Midbrain (tissue), 1 donor: Measurements from ENCODE around the gene DBF4.
A peak's percentile ranks its signal among the peaks of the same experiment; 100 is the strongest.
"Not testable (repeated sequence)": the region's sequence is repeated elsewhere in the genome, so short reads cannot be mapped to it uniquely, and the experiment has no call there.

ENCODE experiments used
- DNase-seq: peaks from one replicate; lab custom pipeline; 2025; lab: John Stamatoyannopoulos, UW

The DBF4 gene

GRCh38 chr7:87882151-87882937 is 6.1 kb downstream of the DBF4 start:
- DNase-seq = no peak

DNA sequence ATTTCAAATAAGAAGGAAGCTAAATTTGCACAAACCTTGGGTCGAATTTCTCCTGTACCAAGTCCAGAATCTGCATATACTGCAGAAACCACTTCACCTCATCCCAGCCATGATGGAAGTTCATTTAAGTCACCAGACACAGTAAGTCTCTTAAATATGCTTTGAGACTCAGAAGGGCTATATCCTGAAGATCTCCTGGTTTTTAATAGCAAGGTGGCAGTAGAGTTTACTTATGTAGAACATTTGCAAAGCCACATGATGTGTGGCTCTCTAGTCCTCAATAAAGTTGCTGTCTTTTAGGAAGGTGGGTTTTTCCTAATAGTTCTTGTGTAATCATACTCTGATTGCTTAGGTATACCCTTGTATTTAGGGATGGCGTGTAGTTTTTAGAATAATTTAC is 8.7 kb downstream of the DBF4 start:
- no peak for DNase-seq

DNA sequence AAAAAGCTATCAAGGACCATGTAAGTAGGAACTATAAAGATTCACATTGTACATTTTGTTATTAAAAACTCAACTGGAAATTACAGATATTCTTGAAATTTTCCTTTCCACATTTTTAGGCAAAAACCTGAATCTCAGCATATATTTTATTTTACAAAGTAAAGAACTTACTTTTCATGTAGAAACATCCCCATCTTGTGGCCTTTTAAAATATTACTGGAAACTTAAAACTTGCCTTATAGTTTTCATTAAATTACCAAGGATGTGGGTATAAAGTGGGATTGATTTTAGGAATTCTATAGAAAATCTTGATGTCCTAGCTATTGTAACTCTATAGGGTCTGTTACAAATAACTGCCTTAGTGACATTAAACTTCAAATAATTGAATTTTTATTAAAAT is 10.6 kb downstream of the DBF4 start:
- peak; percentile 14 for DNase-seq

- DNase-seq = no peak
Observed at GRCh38 chr7:87895363-87895762, 19.1 kb downstream of the DBF4 start.

- no peak for DNase-seq
Observed at GRCh38 chr7:87899255-87899654, 23.0 kb downstream of the DBF4 start.

DNA sequence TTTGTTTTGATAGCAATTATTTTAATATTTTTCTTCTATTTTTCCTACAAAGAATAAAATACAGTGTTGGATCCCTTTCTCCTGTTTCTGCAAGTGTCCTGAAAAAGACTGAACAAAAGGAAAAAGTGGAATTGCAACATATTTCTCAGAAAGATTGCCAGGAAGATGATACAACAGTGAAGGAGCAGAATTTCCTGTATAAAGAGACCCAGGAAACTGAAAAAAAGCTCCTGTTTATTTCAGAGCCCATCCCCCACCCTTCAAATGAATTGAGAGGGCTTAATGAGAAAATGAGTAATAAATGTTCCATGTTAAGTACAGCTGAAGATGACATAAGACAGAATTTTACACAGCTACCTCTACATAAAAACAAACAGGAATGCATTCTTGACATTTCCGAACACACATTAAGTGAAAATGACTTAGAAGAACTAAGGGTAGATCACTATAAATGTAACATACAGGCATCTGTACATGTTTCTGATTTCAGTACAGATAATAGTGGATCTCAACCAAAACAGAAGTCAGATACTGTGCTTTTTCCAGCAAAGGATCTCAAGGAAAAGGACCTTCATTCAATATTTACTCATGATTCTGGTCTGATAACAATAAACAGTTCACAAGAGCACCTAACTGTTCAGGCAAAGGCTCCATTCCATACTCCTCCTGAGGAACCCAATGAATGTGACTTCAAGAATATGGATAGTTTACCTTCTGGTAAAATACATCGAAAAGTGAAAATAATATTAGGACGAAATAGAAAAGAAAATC is 31.0 kb downstream of the DBF4 start:
- DNase-seq = not testable (repeated sequence)

DNA sequence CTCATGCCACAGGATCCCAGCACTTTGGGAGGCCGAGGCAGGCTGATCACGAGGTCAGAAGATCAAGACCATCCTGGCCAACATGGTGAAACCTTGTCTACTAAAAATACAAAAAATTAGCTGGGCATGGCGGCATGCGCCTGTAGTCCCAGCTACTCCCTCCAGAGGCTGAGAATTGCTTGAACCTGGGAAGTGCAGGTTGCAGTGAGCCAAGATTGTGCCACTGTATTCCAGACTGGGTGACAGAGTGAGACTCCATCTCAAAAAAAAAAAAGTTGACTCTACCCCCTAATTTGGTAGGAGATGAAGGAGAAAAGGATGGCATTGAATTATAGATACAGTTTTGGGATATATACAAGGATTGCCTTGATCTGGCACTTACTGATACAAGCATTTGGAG is 32.5 kb downstream of the DBF4 start:
- DNase-seq = not testable (repeated sequence)

GRCh38 chr7:87912121-87912520 is 35.8 kb downstream of the DBF4 start:
- DNase-seq = no peak

GRCh38 chr7:87918740-87919139 is 42.4 kb downstream of the DBF4 start:
- DNase-seq = no peak

DNA sequence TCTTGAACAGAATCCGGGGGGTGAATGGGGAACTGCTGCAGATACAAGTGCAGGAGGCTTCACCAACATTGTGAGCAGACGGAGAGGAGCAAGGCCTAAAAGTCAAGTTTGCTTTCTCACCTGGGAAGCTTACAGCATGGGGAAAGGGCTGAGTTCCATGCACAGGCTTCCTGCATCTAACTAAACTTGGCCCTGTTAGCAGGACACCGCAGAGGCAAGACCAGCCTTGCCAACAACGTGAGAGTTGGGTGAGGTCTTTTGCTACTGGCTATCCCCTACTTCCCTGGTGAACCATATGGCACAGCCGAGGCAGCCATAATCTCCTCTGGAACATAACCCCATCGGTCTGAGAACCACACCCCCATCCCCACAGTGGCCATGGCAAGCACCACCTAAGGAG is 43.6 kb downstream of the DBF4 start:
- no peak for DNase-seq

DNA sequence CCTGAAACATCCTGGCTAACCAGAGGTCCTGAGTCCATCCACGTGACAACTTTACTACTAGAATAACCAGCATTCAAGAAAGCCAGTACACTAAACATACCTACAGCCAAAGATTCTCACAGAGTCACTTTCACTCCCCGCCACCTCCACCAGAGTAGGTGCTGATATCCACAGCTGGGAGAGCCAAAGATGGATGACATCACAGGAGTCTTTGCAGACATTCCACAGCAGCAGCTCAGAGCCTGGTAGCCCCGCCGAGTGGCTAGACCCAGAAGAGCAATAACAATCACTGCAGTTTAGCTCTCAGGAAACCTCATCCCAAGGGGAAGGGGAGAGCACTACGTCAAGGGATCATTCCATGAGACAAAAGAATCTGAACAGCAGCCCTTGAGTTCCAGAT is 44.3 kb downstream of the DBF4 start:
- no peak for DNase-seq

DNA sequence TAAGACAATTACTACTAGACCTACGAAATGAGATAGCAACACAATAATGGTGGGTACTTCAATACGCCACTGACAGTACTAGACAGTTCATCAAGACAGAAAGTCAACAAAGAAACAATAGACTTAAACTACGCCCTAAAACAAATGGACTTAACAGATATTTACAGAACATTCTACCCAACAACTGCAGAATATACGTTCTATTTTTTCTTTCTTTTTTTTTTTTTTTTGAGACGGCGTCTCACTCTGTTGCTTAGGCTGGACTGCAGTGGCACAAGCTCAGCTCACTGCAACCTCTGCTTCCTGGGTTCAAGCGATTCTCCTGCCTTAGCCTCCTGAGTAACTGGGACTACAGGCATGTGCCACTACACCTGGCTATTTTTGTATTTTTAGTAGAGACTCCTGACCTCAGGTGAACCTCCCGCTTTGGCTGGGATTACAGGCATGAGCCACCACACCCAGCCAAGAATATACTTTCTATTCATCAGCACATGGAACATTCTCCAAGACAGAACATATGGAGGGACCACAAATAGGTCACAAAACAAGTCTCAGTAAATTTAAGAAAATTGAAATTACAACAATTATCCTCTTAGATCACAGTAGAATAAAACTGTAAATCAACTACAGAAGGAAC is 46.6 kb downstream of the DBF4 start:
- not testable (repeated sequence) for DNase-seq

DNA sequence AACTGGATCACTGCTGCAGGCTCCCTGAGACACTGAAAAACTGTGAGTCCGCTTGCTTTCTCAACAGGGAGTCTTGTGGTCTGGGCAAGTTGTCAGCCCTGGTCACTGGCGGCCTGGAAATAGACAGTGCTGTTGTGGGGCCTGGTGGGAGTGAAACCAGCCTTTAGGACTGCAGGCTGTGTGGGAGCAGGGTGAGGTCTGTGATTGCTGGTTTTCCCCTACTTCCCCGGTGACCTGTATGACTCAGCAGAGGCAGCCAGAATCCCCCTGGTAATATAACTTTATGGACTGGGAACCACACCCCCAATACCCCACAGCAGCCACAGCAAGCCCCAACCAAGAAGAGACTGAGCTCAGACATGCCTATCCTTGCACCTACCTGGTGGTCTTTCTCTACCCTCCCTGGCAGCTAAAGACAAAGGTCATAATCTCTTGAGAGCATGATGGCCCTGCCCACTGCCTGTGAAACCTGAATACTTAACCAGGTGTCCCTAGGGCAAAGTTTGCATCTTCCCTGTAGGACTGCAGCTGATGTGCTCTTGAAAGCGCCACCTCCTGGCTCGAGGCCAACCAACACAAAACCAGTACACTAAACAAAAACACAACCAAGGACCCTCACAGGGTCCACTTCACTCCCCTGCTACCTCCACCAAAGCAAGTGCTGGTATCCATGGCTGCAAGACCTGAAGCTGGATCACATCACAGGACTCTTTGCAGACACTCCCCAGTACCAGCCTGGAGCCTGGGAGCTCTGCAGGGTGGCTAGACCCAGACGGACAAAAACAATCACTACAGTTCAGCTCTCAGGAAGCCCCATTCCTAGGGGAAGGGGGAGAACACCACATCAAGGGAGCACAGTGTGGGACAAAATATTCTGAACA is 50.5 kb downstream of the DBF4 start:
- no peak for DNase-seq

DNA sequence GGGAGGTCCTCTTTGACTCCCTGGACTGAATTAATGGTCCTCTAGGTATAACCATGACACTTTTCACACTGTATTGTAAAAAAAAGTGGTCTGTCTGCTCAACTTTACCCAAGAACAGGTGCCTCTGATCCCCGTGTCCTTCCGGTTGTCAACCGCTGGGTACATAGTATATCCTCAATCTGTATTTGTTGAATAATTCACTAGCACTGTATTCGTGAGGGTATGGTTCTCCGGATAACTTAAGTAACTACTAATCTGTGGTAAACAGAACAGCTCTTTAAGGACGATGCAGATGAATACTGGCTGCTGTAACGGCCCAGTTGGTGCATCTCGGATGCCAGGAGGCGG is 57.3 kb downstream of the DBF4 start:
- no peak for DNase-seq

GRCh38 chr7:87933953-87934698 is 57.8 kb downstream of the DBF4 start, which contains the start of gene ADAM22:
Gene ADAM22 (plus strand): TSS chr7:87934251. CDS start chr7:87934466, 215 bp downstream.
- DNase-seq = peak; percentile 96

GRCh38 chr7:87934699-87935383 is 58.5 kb downstream of the DBF4 start:
- peak; percentile 61 for DNase-seq

DNA sequence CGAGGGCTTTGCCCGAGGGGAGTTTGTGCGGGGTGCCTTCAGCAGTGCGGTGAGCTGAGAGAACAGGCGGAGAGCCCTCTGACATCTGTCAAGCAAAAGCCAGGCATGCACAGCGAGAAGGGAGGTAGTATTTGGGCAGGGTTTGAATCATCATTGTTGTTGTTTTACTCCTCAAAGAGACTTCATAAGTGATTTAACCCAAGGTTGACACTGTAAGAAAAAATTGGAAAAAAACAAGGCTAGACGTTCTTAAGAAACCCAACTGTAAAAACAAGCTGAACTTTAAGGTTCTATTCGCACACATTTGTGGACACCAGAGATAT is 59.1 kb downstream of the DBF4 start:
- DNase-seq = no peak

GRCh38 chr7:87941138-87941537 is 64.8 kb downstream of the DBF4 start:
- no peak for DNase-seq

DNA sequence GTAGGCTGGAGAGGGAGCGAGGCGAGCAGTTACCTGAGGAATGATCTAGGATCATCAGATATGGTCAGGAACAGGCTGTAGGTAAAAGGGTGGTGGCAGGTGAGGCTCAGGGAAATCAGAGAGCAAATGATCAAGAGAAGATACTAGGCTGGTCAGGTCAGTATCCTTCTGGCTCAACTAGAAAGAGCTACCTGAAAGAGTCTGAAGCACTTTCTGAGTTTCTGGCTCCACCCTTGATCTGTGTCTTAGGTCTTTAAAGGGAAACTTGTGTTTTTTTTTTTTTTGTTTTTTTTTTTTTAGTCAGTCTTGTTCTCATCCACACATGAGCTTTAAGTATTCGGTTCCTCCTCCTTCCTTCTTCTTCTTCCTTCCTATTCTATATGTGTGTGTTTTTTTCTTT is 68.3 kb downstream of the DBF4 start:
- no peak for DNase-seq

GRCh38 chr7:87945926-87946325 is 69.6 kb downstream of the DBF4 start:
- not testable (repeated sequence) for DNase-seq

GRCh38 chr7:87948371-87948770 is 72.1 kb downstream of the DBF4 start:
- DNase-seq = no peak
